Brain microvascular endothelial cell (primary cell): ENCODE measurements around the gene PROZ.

Experiments
- DNase-seq: peaks from one replicate; pipeline ENCODE4 v3.0.0-alpha.2; 2020
- H3K27ac ChIP-seq: fragments of 250-450 bp; sonication (Bioruptor Pico); 2 replicates; pipeline ENCODE4 v1.5.1; 2020; ENCODE audit warnings: mild to moderate bottlenecking, moderate library complexity
- H3K27me3 ChIP-seq: fragments of 250-450 bp; sonication (Bioruptor Pico); replicated peaks from 2 replicates; pipeline ENCODE4 v1.5.1; 2020; ENCODE audit warnings: mild to moderate bottlenecking
- H3K36me3 ChIP-seq: fragments of 250-450 bp; sonication (Bioruptor Pico); replicated peaks from 2 replicates; pipeline ENCODE4 v1.5.1; 2020; ENCODE audit warnings: mild to moderate bottlenecking
- H3K4me3 ChIP-seq: 2 replicates; pipeline ENCODE4 v1.5.1; 2011; ENCODE audit warnings: low read depth, mild to moderate bottlenecking, control low read depth, low read length, moderate library complexity
- CTCF ChIP-seq: IDR thresholded peaks from 2 replicates; pipeline ENCODE4 v1.5.1; 2011; ENCODE audit warnings: low read depth, mild to moderate bottlenecking, moderate library complexity, low read length, control low read depth, inconsistent platforms; ENCODE audit errors: missing control alignments
- in situ Hi-C: cut with HindIII; loops from 2 replicates; pipeline ENCODE4 v1.10.0; 2017; ENCODE audit warnings: low sequenced_read_pairs, low pct_ligation_motif_present

The PROZ gene

GRCh38 chr13:113202912-113203311 is 44.5 kb downstream of the PROZ start:
- H3K27me3 ChIP-seq: no peaks in the 10 kb centered on the region
- H3K27ac ChIP-seq: no peak overlapping the region
- no peak for TF ChIP-seq CTCF
- H3K4me3 ChIP-seq: no peak overlapping the region
- DNase-seq: no peak
- in situ Hi-C loops: no loop called here
- peaks cover 12% of the 10 kb centered on the region for H3K36me3 ChIP-seq

GRCh38 chr13:113203507-113204377 is 45.3 kb downstream of the PROZ start:
- no peaks in the 10 kb centered on the region for H3K27me3 ChIP-seq
- H3K27ac ChIP-seq: no peak overlapping the region
- in situ Hi-C loops: no loop called here
- H3K4me3 ChIP-seq: no peak overlapping the region
- no peak for TF ChIP-seq CTCF
- no peak for DNase-seq
- H3K36me3 ChIP-seq: peaks cover 12% of the 10 kb centered on the region

GRCh38 chr13:113204378-113204734 is 45.9 kb downstream of the PROZ start:
- H3K4me3 ChIP-seq: no peak overlapping the region
- no peaks in the 10 kb centered on the region for H3K27me3 ChIP-seq
- in situ Hi-C loops: no loop called here
- no peak for TF ChIP-seq CTCF
- peaks cover 7% of the 10 kb centered on the region for H3K36me3 ChIP-seq
- DNase-seq: no peak
- no peak overlapping the region for H3K27ac ChIP-seq

GRCh38 chr13:113205428-113205931 is 47.0 kb downstream of the PROZ start:
- Histone ChIP-seq H3K4me3 (no peak overlapping the region), H3K36me3 (peaks cover 3% of the 10 kb centered on the region), H3K27me3 (no peaks in the 10 kb centered on the region), H3K27ac (no peak overlapping the region)
- DNase-seq: no peak
- no peak for TF ChIP-seq CTCF
- in situ Hi-C loops: no loop called here

GRCh38 chr13:113207460-113207859 is 49.0 kb downstream of the PROZ start:
- Histone ChIP-seq H3K4me3 (peak overlapping the region; percentile 89), H3K36me3 (peaks cover 17% of the 10 kb centered on the region), H3K27ac (peak overlapping the region; percentile 99), H3K27me3 (no peaks in the 10 kb centered on the region)
- no peak for DNase-seq
- in situ Hi-C loops: no loop called here
- no peak for TF ChIP-seq CTCF
